Adrenal gland (tissue), 12 donors: ENCODE measurements around the gene LACTBL1. TPM values are rescaled to one million over a fixed set of nuclear protein-coding genes. Genes with fewer than 3 reads are reported as not detected.

ENCODE experiments used
- DNase-seq, 7 donors: peaks; one replicate each; pipeline ENCODE4 v3.0.0-alpha.2; 2019 to 2020
- H3K27ac ChIP-seq, 5 donors: fragments of 200-600 bp; sonication (generic) in 4 of 5; 1 replicate in 3 of 5; 2 replicates in 2 of 5; pipeline versions ENCODE4 v1.5.1 to v1.8.0; 2016 to 2020; ENCODE audit warnings: mild to moderate bottlenecking in 1 of 5
- H3K27me3 ChIP-seq: fragments of 200-600 bp; 2 replicates; pipeline ENCODE4 v1.8.0; 2021
- H3K36me3 ChIP-seq, 2 donors: fragments of 200-600 bp; replicated peaks in 1 of 2; 1 replicate in 1 of 2; 2 replicates in 1 of 2; pipeline versions ENCODE4 v1.5.1 to v1.8.0; 2018 to 2022
- H3K4me1 ChIP-seq, 2 donors: fragments of 200-600 bp; replicated peaks in 1 of 2; 1 replicate in 1 of 2; 2 replicates in 1 of 2; pipeline versions ENCODE4 v1.5.1 to v1.8.0; 2018 to 2021
- H3K4me3 ChIP-seq, 4 donors: fragments of 200-600 bp; sonication (generic) in 3 of 4; one replicate each; pipeline ENCODE4 v1.5.1; 2016 to 2018
- H3K9me3 ChIP-seq, 3 donors: fragments of 200-600 bp; sonication (generic) in 1 of 3; replicated peaks in 1 of 3; 1 replicate in 2 of 3; 2 replicates in 1 of 3; pipeline versions ENCODE4 v1.5.1 to v1.8.0; 2016 to 2021
- CTCF ChIP-seq, 6 experiments: fragments of 450-650 bp in 4 of 6; fragments of 200-600 bp in 2 of 6; sonication (generic) in 1 of 6; IDR thresholded peaks; 1 replicate in 5 of 6; 2 replicates in 1 of 6; pipeline versions ENCODE4 v1.5.1 to v1.8.0; 2016 to 2021; ENCODE audit warnings: antibody characterized with exemption in 6 of 6, mild to moderate bottlenecking in 2 of 6, moderate library complexity in 1 of 6
- POLR2A ChIP-seq, 2 donors: fragments of 450-650 bp; IDR thresholded peaks; one replicate each; pipeline ENCODE4 v1.6.1; 2017; ENCODE audit warnings: antibody characterized with exemption in 2 of 2, mild to moderate bottlenecking in 2 of 2, moderate library complexity in 1 of 2
- WGBS, 4 donors: extraction: QIAGEN DNeasy Blood & Tissue Kit in 2 of 4; methylation state at CpG; one replicate each; pipeline versions ENCODE4 v1.1.5 to v1.1.7; 2013 to 2017; 5-methylcytosine and 5-hydroxymethylcytosine counted together
- intact Hi-C, 2 donors: fragments of 100-400 bp; cut with DNase I; formaldehyde crosslinking; loops; one replicate each; pipeline versions ENCODE4 v1.14.1 to v1.15.0; 2022 to 2023
- polyA plus RNA-seq, 3 donors: library from polyadenylated mRNA; stranded (reverse); fragments of 200-250 nt in 2 of 3; fragments of 350-450 nt in 1 of 3; fragmentation: Illumina TruSeq in 1 of 3; extraction: RNeasy Lipid Tissue Mini Kit (QIAGEN cat#74804) in 1 of 3; gene quantifications; one replicate each; pipeline ENCODE4 v1.2.3, GENCODE V29; 2013 to 2014
- total RNA-seq, 9 donors: library from RNA; depleted of rRNA in 4 of 9; stranded (reverse); fragments of >200 nt in 4 of 9; fragments of 120-200 nt in 1 of 9; fragmentation: NEBNext Ultra II Directional in 1 of 9; extraction: Animal tissue kit (Norgen Biotek cat#: 25700) in 1 of 9; gene quantifications; one replicate each; pipeline versions ENCODE4 v1.1.0 to v1.2.4, GENCODE V29; 2013 to 2023
- donor health status: healthy with polysubstance abuse.
- donor health status: Bipolar disorder and iron deficiency.
- donor health status: DM: yes; HTN: yes; CAD: no.
- donor health status: DM: no; HTN: no; CAD: no.
- donor health status: DM: no; HTN: no; CAD: no.
- donor health status: DM: yes; HTN: yes; CAD: no.

The LACTBL1 gene
- total and polyA plus RNA-seq, 12 donors, result not detected

- H3K4me1 ChIP-seq, result no peaks in the 10 kb centered on the region
- intact Hi-C loops, result no loop called here
- TF ChIP-seq CTCF (IDR thresholded peaks at IDR 0.05) (no peak), POLR2A (IDR thresholded peaks at IDR 0.05) (no peak)
- WGBS, 4 donors, result 88 to 96% (median 93%) methylated on average over 3 of the region's 3 CpGs
- no peaks in the 10 kb centered on the region for H3K36me3 ChIP-seq
- H3K4me3 ChIP-seq, result no peak overlapping the region
- no peaks in the 10 kb centered on the region for H3K27me3 ChIP-seq
- no peaks in the 10 kb centered on the region for H3K9me3 ChIP-seq
- DNase-seq, result no peak
- H3K27ac ChIP-seq, result no peak overlapping the region
Observed at GRCh38 chr1:22907528-22907927, 65.1 kb downstream of the LACTBL1 start.

GRCh38 chr1:22906968-22907367, 65.7 kb downstream of the LACTBL1 start:
- H3K4me1 ChIP-seq, result no peaks in the 10 kb centered on the region
- no peak overlapping the region for H3K4me3 ChIP-seq
- no peak overlapping the region for H3K27ac ChIP-seq
- H3K9me3 ChIP-seq, result no peaks in the 10 kb centered on the region
- H3K36me3 ChIP-seq, result no peaks in the 10 kb centered on the region
- H3K27me3 ChIP-seq, result no peaks in the 10 kb centered on the region
- intact Hi-C loops, result no loop called here
- WGBS, 4 donors, result 63 to 90% (median 79%) methylated on average over 2 of the region's 2 CpGs
- TF ChIP-seq POLR2A (IDR thresholded peaks at IDR 0.05), result no peak
- no peak for TF ChIP-seq CTCF (IDR thresholded peaks at IDR 0.05)
- no peak for DNase-seq

GRCh38 chr1:22903113-22903512, 69.6 kb downstream of the LACTBL1 start:
- no peaks in the 10 kb centered on the region for H3K27me3 ChIP-seq
- H3K27ac ChIP-seq, result no peak overlapping the region
- no peak overlapping the region for H3K4me3 ChIP-seq
- no peak for DNase-seq
- WGBS, 4 donors, result 93 to 99% (median 96%) methylated on average over 3 of the region's 3 CpGs
- H3K36me3 ChIP-seq, result no peaks in the 10 kb centered on the region
- TF ChIP-seq CTCF (IDR thresholded peaks at IDR 0.05) (no peak), POLR2A (IDR thresholded peaks at IDR 0.05) (no peak)
- intact Hi-C loops, result no loop called here
- no peaks in the 10 kb centered on the region for H3K4me1 ChIP-seq
- H3K9me3 ChIP-seq, result no peaks in the 10 kb centered on the region

Other genes starting within 250 kb of the LACTBL1 start
- not detected for gene TEX46, start 43.0 kb upstream of the LACTBL1 start, total RNA-seq
- not detected for gene TEX46, start 43.0 kb upstream of the LACTBL1 start, polyA plus RNA-seq
- 10 to 100 TPM; 43.0 to 87.1 (median 61.9) TPM for gene KDM1A, start 46.6 kb upstream of the LACTBL1 start, total RNA-seq
- gene KDM1A, start 46.6 kb upstream of the LACTBL1 start, polyA plus RNA-seq, result 10 to 100 TPM; 25.3 to 47.8 (median 30.0) TPM
- 10 to 100 TPM; 16.2 to 65.3 (median 29.5) TPM for gene LUZP1, start 196.0 kb upstream of the LACTBL1 start, total RNA-seq
- 10 to 100 TPM in 1 of 3 donors, 1 to 10 TPM in 2; 7.1 to 25.8 (median 9.7) TPM for gene LUZP1, start 196.0 kb upstream of the LACTBL1 start, polyA plus RNA-seq
- under 1 TPM in 1 of 9 donors, not detected in 8; 0.06 TPM for gene HTR1D, start 244.6 kb upstream of the LACTBL1 start, total RNA-seq
- under 1 TPM in 1 of 3 donors, not detected in 2; 0.03 TPM for gene HTR1D, start 244.6 kb upstream of the LACTBL1 start, polyA plus RNA-seq